Suppressor macrophage treated with lipopolysaccharide for 4 hours (primary cell): ENCODE results near the gene VAV3.

Source experiments
- DNase-seq: peaks from one replicate; pipeline ENCODE4 v3.0.0-alpha.2; 2020

The VAV3 gene

DNA sequence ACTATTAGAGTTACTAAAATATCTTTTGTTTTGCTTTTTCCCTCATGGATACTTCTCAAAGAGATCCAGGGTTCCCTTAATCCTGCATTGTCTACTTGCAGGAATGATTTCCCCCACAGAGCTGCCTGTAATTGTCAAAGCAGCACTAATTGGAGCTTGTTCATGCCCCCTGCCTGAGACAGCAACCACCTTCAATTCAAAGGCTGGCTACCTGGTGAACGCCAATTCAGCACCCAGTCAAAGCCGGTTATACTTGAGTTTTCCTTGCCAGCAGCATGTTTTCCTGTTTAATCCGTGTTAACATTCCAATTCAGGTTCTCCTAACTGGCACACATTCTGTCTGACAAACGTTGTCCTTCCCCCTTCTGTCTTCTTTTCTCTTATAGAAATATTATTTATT, 441.2 kb downstream of the VAV3 start:
- DNase-seq = no peak

GRCh38 chr1:107523061-107523460, 441.9 kb downstream of the VAV3 start:
- no peak for DNase-seq
